Body of pancreas (tissue), 4 donors: ENCODE measurements around the gene CAMKK2.

Experiments
- POLR2A ChIP-seq, 3 donors: fragments of 450-650 bp; IDR thresholded peaks; one replicate each; pipeline ENCODE4 v1.6.1; 2016; ENCODE audit warnings: antibody characterized with exemption in 3 of 3, mild to moderate bottlenecking in 2 of 3
- TF ChIP-seq, protein P1 (sequence below), 7 experiments: fragments of 450-650 bp in 4 of 7; fragments of 200-600 bp in 3 of 7; sonication (generic) in 3 of 7; IDR thresholded peaks; one replicate each; pipeline ENCODE4 v1.5.1; 2016 to 2019; ENCODE audit warnings: antibody characterized with exemption in 7 of 7

DNA sequence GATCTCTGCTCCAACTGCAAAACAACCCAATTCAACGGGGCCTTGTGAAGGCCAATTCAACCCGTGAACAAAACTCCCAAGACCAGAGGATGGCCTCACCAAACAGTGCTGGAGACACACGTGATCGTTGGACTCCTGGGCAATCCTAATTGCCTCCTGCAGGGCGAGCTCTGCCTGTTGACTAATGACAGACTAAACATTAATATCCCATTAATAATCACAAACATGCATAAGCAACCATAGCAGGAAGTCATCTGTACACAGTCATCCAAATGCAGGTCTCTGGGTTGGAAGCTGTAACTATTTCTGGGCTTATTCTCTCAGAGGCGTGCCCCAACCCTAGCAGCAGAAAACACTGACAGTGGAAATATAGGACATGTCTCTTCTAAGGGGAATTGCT is 34.7 kb upstream of the CAMKK2 start:
- TF ChIP-seq, protein P1, sequence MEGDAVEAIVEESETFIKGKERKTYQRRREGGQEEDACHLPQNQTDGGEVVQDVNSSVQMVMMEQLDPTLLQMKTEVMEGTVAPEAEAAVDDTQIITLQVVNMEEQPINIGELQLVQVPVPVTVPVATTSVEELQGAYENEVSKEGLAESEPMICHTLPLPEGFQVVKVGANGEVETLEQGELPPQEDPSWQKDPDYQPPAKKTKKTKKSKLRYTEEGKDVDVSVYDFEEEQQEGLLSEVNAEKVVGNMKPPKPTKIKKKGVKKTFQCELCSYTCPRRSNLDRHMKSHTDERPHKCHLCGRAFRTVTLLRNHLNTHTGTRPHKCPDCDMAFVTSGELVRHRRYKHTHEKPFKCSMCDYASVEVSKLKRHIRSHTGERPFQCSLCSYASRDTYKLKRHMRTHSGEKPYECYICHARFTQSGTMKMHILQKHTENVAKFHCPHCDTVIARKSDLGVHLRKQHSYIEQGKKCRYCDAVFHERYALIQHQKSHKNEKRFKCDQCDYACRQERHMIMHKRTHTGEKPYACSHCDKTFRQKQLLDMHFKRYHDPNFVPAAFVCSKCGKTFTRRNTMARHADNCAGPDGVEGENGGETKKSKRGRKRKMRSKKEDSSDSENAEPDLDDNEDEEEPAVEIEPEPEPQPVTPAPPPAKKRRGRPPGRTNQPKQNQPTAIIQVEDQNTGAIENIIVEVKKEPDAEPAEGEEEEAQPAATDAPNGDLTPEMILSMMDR (IDR thresholded peaks at IDR 0.05): no peak
- no peak for TF ChIP-seq POLR2A (IDR thresholded peaks at IDR 0.05)
